Measurements from ENCODE around the gene PDE7B. TPM values are rescaled to one million over a fixed set of nuclear protein-coding genes. Genes with fewer than 3 reads are reported as not detected.

The PDE7B gene
- total RNA-seq, 2 experiments from 2014 or later = 0.38 to 3.5 TPM

DNA sequence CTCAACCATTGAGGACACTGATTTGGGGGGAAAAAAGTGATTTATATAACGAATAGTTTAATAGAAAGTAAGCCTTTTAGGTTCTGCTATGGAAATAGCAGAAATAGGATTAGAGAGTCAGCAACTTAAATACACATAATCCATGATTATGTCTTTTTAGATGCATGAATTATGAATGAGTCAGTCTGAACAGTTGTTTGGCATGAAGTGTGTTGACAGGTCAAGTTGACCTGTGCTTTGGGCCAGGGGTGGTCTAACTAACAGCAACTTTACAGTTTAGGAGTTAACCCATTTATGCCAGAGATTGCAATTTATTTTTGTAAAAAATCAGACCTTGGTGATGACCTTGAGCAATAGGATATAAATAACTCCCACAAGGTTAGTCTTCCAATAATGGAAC lies 207.4 kb downstream of the PDE7B start:
- no peaks in the 10 kb centered on the region for H3K9me3 Mint-ChIP-seq (ENCODE audit: low read depth)
- no peak overlapping the region for H3K27ac Mint-ChIP-seq
- peaks cover 33% of the 10 kb centered on the region for H3K27me3 Mint-ChIP-seq
- DNase-seq = no peak
- no peak overlapping the region for H3K4me3 Mint-ChIP-seq
- no peak for ATAC-seq
- CTCF ChIA-PET = no interaction called here
- no peaks in the 10 kb centered on the region for H3K36me3 Mint-ChIP-seq
- no peaks in the 10 kb centered on the region for H3K4me1 Mint-ChIP-seq

- Mint-ChIP-seq H3K36me3 (no peaks in the 10 kb centered on the region), H3K4me3 (no peak overlapping the region), H3K27ac (no peak overlapping the region), H3K4me1 (no peaks in the 10 kb centered on the region), H3K9me3 (ENCODE audit: low read depth) (no peaks in the 10 kb centered on the region), H3K27me3 (peaks cover 33% of the 10 kb centered on the region)
- DNase-seq (no peak), ATAC-seq (no peak)
- CTCF ChIA-PET = no interaction called here
These were observed 207.8 kb downstream of the PDE7B start for GRCh38 chr6:136059308-136059707.

- DNase-seq (no peak), ATAC-seq (no peak)
- CTCF ChIA-PET = no interaction called here
- no peak overlapping the region for H3K27ac Mint-ChIP-seq
- H3K4me3 Mint-ChIP-seq = no peak overlapping the region
- no peaks in the 10 kb centered on the region for H3K9me3 Mint-ChIP-seq (ENCODE audit: low read depth)
- no peaks in the 10 kb centered on the region for H3K36me3 Mint-ChIP-seq
- H3K4me1 Mint-ChIP-seq = no peaks in the 10 kb centered on the region
- peaks cover 36% of the 10 kb centered on the region for H3K27me3 Mint-ChIP-seq
These were observed 208.6 kb downstream of the PDE7B start for GRCh38 chr6:136060052-136060451.

DNA sequence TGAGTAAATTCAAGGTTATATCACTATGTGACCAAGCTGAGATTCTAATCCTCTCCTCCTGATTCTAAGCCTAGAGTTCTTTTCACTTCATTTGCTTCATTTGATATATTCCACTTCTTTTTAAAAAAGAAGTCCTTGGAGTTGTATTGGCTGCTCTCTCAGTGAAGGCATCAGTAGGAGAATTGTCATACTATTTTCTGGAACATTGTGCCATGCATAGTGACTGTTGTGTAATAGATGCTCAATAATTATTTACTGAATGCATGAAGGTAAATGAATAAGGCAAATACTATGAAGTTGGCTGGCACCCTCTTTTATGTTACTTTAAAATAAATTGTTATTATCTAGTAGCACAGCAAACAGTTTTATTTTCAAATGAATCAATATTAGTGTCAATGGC lies 209.3 kb downstream of the PDE7B start:
- Mint-ChIP-seq H3K4me3 (no peak overlapping the region), H3K27ac (no peak overlapping the region), H3K36me3 (no peaks in the 10 kb centered on the region), H3K4me1 (no peaks in the 10 kb centered on the region), H3K27me3 (peaks cover 37% of the 10 kb centered on the region), H3K9me3 (ENCODE audit: low read depth) (no peaks in the 10 kb centered on the region)
- CTCF ChIA-PET = no interaction called here
- ATAC-seq (no peak), DNase-seq (no peak)

DNA sequence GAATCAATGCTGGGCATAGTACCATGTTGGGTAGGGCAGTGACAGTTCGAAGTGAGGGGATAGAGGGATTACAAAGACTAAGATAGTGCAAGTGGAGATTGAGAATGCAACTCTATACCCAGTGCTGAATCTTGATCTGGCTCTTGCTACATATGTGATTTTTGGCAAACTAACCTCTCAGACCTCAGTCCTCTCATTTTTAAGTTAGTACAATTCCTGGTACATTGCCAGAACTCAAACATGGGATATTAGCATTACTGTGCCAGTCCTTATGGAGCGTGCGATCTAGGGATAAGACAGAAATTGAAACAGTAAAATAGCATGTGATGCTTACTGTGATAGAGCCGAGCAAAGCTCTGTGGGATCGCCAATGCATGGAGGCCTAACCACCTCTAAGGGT lies 210.2 kb downstream of the PDE7B start:
- DNase-seq (no peak), ATAC-seq (no peak)
- Mint-ChIP-seq H3K36me3 (no peaks in the 10 kb centered on the region), H3K4me3 (no peak overlapping the region), H3K4me1 (no peaks in the 10 kb centered on the region), H3K27ac (no peak overlapping the region), H3K27me3 (peaks cover 37% of the 10 kb centered on the region), H3K9me3 (ENCODE audit: low read depth) (no peaks in the 10 kb centered on the region)
- CTCF ChIA-PET = no interaction called here

GRCh38 chr6:136063096-136063495 lies 211.6 kb downstream of the PDE7B start:
- peaks cover 37% of the 10 kb centered on the region for H3K27me3 Mint-ChIP-seq
- DNase-seq (no peak), ATAC-seq (no peak)
- H3K9me3 Mint-ChIP-seq (ENCODE audit: low read depth) = no peaks in the 10 kb centered on the region
- H3K36me3 Mint-ChIP-seq = no peaks in the 10 kb centered on the region
- H3K4me1 Mint-ChIP-seq = no peaks in the 10 kb centered on the region
- no peak overlapping the region for H3K4me3 Mint-ChIP-seq
- no peak overlapping the region for H3K27ac Mint-ChIP-seq
- CTCF ChIA-PET = no interaction called here

GRCh38 chr6:136066005-136066404 lies 214.5 kb downstream of the PDE7B start:
- no peak overlapping the region for H3K27ac Mint-ChIP-seq
- CTCF ChIA-PET = no interaction called here
- DNase-seq = no peak
- H3K27me3 Mint-ChIP-seq = peaks cover 26% of the 10 kb centered on the region
- ATAC-seq = no peak
- H3K36me3 Mint-ChIP-seq = no peaks in the 10 kb centered on the region
- no peak overlapping the region for H3K4me3 Mint-ChIP-seq
- no peaks in the 10 kb centered on the region for H3K9me3 Mint-ChIP-seq (ENCODE audit: low read depth)
- H3K4me1 Mint-ChIP-seq = no peaks in the 10 kb centered on the region

GRCh38 chr6:136067731-136068341 lies 216.3 kb downstream of the PDE7B start:
- H3K4me1 Mint-ChIP-seq = no peaks in the 10 kb centered on the region
- peaks cover 26% of the 10 kb centered on the region for H3K27me3 Mint-ChIP-seq
- CTCF ChIA-PET = interaction anchor here (1.2 kb wide), 1 partner anchor 10 kb away, joined by 3 read pairs; no protein-coding TSS in a partner anchor

GRCh38 chr6:136069119-136069518 lies 217.6 kb downstream of the PDE7B start:
- CTCF ChIA-PET = no interaction called here
- H3K36me3 Mint-ChIP-seq = no peaks in the 10 kb centered on the region
- no peaks in the 10 kb centered on the region for H3K4me1 Mint-ChIP-seq
- no peak for ATAC-seq
- H3K27ac Mint-ChIP-seq = no peak overlapping the region
- DNase-seq = no peak
- H3K4me3 Mint-ChIP-seq = no peak overlapping the region
- H3K9me3 Mint-ChIP-seq (ENCODE audit: low read depth) = no peaks in the 10 kb centered on the region
- H3K27me3 Mint-ChIP-seq = peaks cover 21% of the 10 kb centered on the region

More at GRCh38 chr6:136067731-136068341, 216.3 kb downstream of the PDE7B start:
- no peak overlapping the region for H3K27ac Mint-ChIP-seq
- no peak overlapping the region for H3K4me3 Mint-ChIP-seq
- DNase-seq (no peak), ATAC-seq (no peak)
- H3K9me3 Mint-ChIP-seq (ENCODE audit: low read depth) = no peaks in the 10 kb centered on the region
- H3K36me3 Mint-ChIP-seq = no peaks in the 10 kb centered on the region

- CTCF ChIA-PET = no interaction called here
- no peak overlapping the region for H3K4me3 Mint-ChIP-seq
- ATAC-seq = no peak
- no peak overlapping the region for H3K27ac Mint-ChIP-seq
- H3K27me3 Mint-ChIP-seq = peaks cover 13% of the 10 kb centered on the region
- DNase-seq = no peak
- no peaks in the 10 kb centered on the region for H3K9me3 Mint-ChIP-seq (ENCODE audit: low read depth)
- no peaks in the 10 kb centered on the region for H3K4me1 Mint-ChIP-seq
- H3K36me3 Mint-ChIP-seq = no peaks in the 10 kb centered on the region
These were observed 219.3 kb downstream of the PDE7B start for GRCh38 chr6:136070815-136071214.

DNA sequence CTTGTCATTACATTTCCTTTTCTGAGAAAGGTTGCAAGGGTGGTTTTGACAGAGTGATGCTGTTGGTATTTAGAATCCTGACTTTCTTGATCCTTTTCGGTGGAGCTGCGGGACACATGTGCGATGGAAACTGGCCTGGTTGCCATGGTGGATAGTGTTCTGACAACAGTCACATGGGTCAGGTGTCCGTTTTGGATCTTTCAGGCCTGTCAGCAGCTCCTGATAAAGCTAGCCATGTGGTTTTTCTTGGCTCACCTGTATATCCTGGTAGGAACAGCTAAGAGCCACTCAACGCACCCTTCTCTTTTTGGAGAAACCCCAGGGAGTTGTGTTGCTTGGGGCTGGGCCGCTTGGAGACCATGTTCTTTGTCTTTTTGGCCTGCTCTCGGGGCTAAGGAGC lies 221.2 kb downstream of the PDE7B start:
- CTCF ChIA-PET = no interaction called here
- Mint-ChIP-seq H3K9me3 (ENCODE audit: low read depth) (no peaks in the 10 kb centered on the region), H3K36me3 (no peaks in the 10 kb centered on the region), H3K4me1 (no peaks in the 10 kb centered on the region), H3K4me3 (no peak overlapping the region), H3K27me3 (peaks cover 11% of the 10 kb centered on the region), H3K27ac (no peak overlapping the region)
- ATAC-seq (no peak), DNase-seq (no peak)

DNA sequence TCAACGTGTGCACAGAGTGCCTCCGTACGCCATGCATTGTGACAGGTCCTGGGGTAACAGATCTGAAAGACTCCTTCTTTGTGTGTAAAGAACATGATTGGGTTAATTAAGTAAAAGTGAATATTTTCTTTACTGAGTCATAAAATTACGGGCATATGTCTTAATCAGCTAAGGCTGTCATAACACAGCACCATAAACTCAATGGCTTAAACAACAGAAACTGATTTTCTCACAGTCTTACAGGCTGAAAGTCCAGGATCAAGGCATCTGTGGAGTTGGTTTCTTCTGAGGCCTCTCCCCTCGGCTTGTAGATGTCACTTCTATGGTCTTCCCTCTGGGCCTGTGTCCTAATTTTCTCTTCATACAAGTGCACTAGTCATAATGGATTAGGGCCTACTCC lies 221.7 kb downstream of the PDE7B start:
- Mint-ChIP-seq H3K36me3 (no peaks in the 10 kb centered on the region), H3K9me3 (ENCODE audit: low read depth) (no peaks in the 10 kb centered on the region), H3K4me1 (no peaks in the 10 kb centered on the region), H3K27ac (no peak overlapping the region), H3K4me3 (no peak overlapping the region), H3K27me3 (peaks cover 10% of the 10 kb centered on the region)
- no peak for DNase-seq
- CTCF ChIA-PET = no interaction called here
- ATAC-seq = no peak

- ATAC-seq (no peak), DNase-seq (no peak)
- Mint-ChIP-seq H3K9me3 (ENCODE audit: low read depth) (no peaks in the 10 kb centered on the region), H3K27ac (no peak overlapping the region), H3K4me1 (no peaks in the 10 kb centered on the region), H3K36me3 (no peaks in the 10 kb centered on the region), H3K27me3 (peaks cover 7% of the 10 kb centered on the region), H3K4me3 (no peak overlapping the region)
- CTCF ChIA-PET = no interaction called here
These were observed 225.0 kb downstream of the PDE7B start for GRCh38 chr6:136076496-136076895.

- no peak for DNase-seq
- no peaks in the 10 kb centered on the region for H3K36me3 Mint-ChIP-seq
- no peak overlapping the region for H3K4me3 Mint-ChIP-seq
- peaks cover 12% of the 10 kb centered on the region for H3K27me3 Mint-ChIP-seq
- no peaks in the 10 kb centered on the region for H3K4me1 Mint-ChIP-seq
- H3K27ac Mint-ChIP-seq = no peak overlapping the region
- no peak for ATAC-seq
- CTCF ChIA-PET = interaction anchor here (1.2 kb wide), 1 partner anchor 11 kb away, joined by 3 read pairs; no protein-coding TSS in a partner anchor
- H3K9me3 Mint-ChIP-seq (ENCODE audit: low read depth) = no peaks in the 10 kb centered on the region
These were observed 226.5 kb downstream of the PDE7B start for GRCh38 chr6:136077834-136078576.

Measured in activated CD8-positive, alpha-beta memory T cell treated with anti-CD3 and anti-CD28 coated beads, Interleukin-2, amount 10 ng/mL, durations not matched to agents 7 days and 5 days (primary cell).